DMS53 treated with DMSO at 0.1 percent for 48 hours (cell line): ENCODE results near the gene RPS15.
"Not testable (repeated sequence)": the region's sequence is repeated elsewhere in the genome, so short reads cannot be mapped to it uniquely, and the experiment has no call there.

ENCODE experiments used
- DNase-seq: peaks from one replicate; lab custom pipeline; 2025; ENCODE audit not compliant: unreplicated experiment; lab: John Stamatoyannopoulos, UW

The RPS15 gene

GRCh38 chr19:1433119-1434039 lies 4.8 kb upstream of the RPS15 start:
- no peak for DNase-seq

GRCh38 chr19:1434040-1434366 lies 4.2 kb upstream of the RPS15 start:
- no peak for DNase-seq

- no peak for DNase-seq
Observed at GRCh38 chr19:1434577-1435060, 3.6 kb upstream of the RPS15 start.

GRCh38 chr19:1435378-1435989 lies 2.7 kb upstream of the RPS15 start:
- no peak for DNase-seq

GRCh38 chr19:1437609-1438008 lies 587 bp upstream of the RPS15 start:
- no peak for DNase-seq

GRCh38 chr19:1438933-1439354 lies 748 bp downstream of the RPS15 start:
- no peak for DNase-seq

GRCh38 chr19:1439525-1440417 lies 1.6 kb downstream of the RPS15 start:
- DNase-seq = not testable (repeated sequence)

- no peak for DNase-seq
Observed at GRCh38 chr19:1440418-1440801, 2.2 kb downstream of the RPS15 start.

- no peak for DNase-seq
Observed at GRCh38 chr19:1441022-1441426, 2.8 kb downstream of the RPS15 start.

GRCh38 chr19:1441677-1442438 lies 3.7 kb downstream of the RPS15 start:
- no peak for DNase-seq

- DNase-seq = peak; percentile 29
Observed at GRCh38 chr19:1445185-1445931, 7.2 kb downstream of the RPS15 start.

- peak; percentile 15 for DNase-seq
Observed at GRCh38 chr19:1445932-1446712, 7.9 kb downstream of the RPS15 start.

GRCh38 chr19:1446713-1447481 lies 8.7 kb downstream of the RPS15 start:
- DNase-seq = no peak

- no peak for DNase-seq
Observed at GRCh38 chr19:1447504-1447903, 9.3 kb downstream of the RPS15 start.

GRCh38 chr19:1447944-1448343 lies 9.7 kb downstream of the RPS15 start:
- no peak for DNase-seq

GRCh38 chr19:1449467-1450442 lies 11.6 kb downstream of the RPS15 start, which contains the start of gene APC2:
Gene APC2, plus strand, starts transcription at chr19:1450121. Its CDS starts 2,881 bp downstream, at chr19:1453002.
- no peak for DNase-seq
